H9 (cell line): Measurements from ENCODE around the gene KRTAP19-3. TPM values are rescaled to one million over a fixed set of nuclear protein-coding genes. Genes with fewer than 3 reads are reported as not detected.
A peak's percentile ranks its signal among the peaks of the same experiment; 100 is the strongest.

Experiments used
- DNase-seq: peaks from one replicate; pipeline ENCODE4 v3.0.0-alpha.2; 2017
- H2AFZ ChIP-seq: one replicate; pipeline ENCODE4 v1.6.1; 2013; ENCODE audit warnings: mild to moderate bottlenecking, low read length, control low read depth, moderate library complexity
- H2AK5ac ChIP-seq: 2 replicates; pipeline ENCODE4 v1.6.1; 2013; ENCODE audit warnings: low read length, control low read depth, mixed read lengths; ENCODE audit not compliant: insufficient read length
- H2BK120ac ChIP-seq: one replicate; pipeline ENCODE4 v1.6.1; 2013; ENCODE audit warnings: low read depth, mild to moderate bottlenecking, low read length, control low read depth, inconsistent platforms; ENCODE audit not compliant: poor library complexity, severe bottlenecking
- H2BK12ac ChIP-seq: 2 replicates; pipeline ENCODE4 v1.6.1; 2013; ENCODE audit warnings: low read length, control low read depth, mixed read lengths, low read depth; ENCODE audit not compliant: insufficient read length
- H2BK15ac ChIP-seq: 2 replicates; pipeline ENCODE4 v1.6.1; 2013; ENCODE audit warnings: low read depth, low read length, control low read depth
- H2BK20ac ChIP-seq: one replicate; pipeline ENCODE4 v1.6.1; 2013; ENCODE audit warnings: low read depth, mild to moderate bottlenecking, low read length, control low read depth, inconsistent platforms; ENCODE audit not compliant: poor library complexity, severe bottlenecking
- H2BK5ac ChIP-seq: 2 replicates; pipeline ENCODE4 v1.6.1; 2013; ENCODE audit warnings: low read length, control low read depth, mixed read lengths; ENCODE audit not compliant: insufficient read length
- H3K14ac ChIP-seq: 2 replicates; pipeline ENCODE4 v1.6.1; 2013; ENCODE audit warnings: low read length, control low read depth; ENCODE audit not compliant: insufficient read depth
- H3K18ac ChIP-seq: 2 replicates; pipeline ENCODE4 v1.6.1; 2013; ENCODE audit warnings: low read depth, mild to moderate bottlenecking, mixed read lengths, low read length, control low read depth; ENCODE audit not compliant: insufficient read length
- H3K23ac ChIP-seq: 2 replicates; pipeline ENCODE4 v1.6.1; 2013; ENCODE audit warnings: low read length, control low read depth, mixed read lengths, low read depth; ENCODE audit not compliant: insufficient read length
- H3K23me2 ChIP-seq: 2 replicates; pipeline ENCODE4 v1.6.1; 2013; ENCODE audit warnings: low read depth, mild to moderate bottlenecking, mixed read lengths, low read length, control low read depth; ENCODE audit not compliant: insufficient read length, poor library complexity, severe bottlenecking
- H3K27ac ChIP-seq: 2 replicates; pipeline ENCODE4 v1.5.1; 2013; ENCODE audit warnings: low read length, control low read depth, mixed read lengths, low read depth; ENCODE audit not compliant: insufficient read length
- H3K27me3 ChIP-seq: 2 replicates; pipeline ENCODE4 v1.6.1; 2013; ENCODE audit warnings: low read length, control low read depth, inconsistent platforms; ENCODE audit not compliant: insufficient read depth
- H3K4ac ChIP-seq: 2 replicates; pipeline ENCODE4 v1.6.1; 2013; ENCODE audit warnings: low read depth, mild to moderate bottlenecking, control low read depth, inconsistent platforms, low read length, moderate library complexity
- H3K4me1 ChIP-seq: 2 replicates; pipeline ENCODE4 v1.6.1; 2013; ENCODE audit warnings: low read length, control low read depth, inconsistent platforms; ENCODE audit not compliant: insufficient read depth
- H3K4me2 ChIP-seq: 2 replicates; pipeline ENCODE4 v1.6.1; 2013; ENCODE audit warnings: low read length, control low read depth, mixed read lengths; ENCODE audit not compliant: insufficient read length, insufficient read depth
- H3K56ac ChIP-seq: 2 replicates; pipeline ENCODE4 v1.6.1; 2013; ENCODE audit warnings: low read depth, mild to moderate bottlenecking, mixed read lengths, low read length, control low read depth; ENCODE audit not compliant: insufficient read length
- H3K79me1 ChIP-seq: 2 replicates; pipeline ENCODE4 v1.6.1; 2013; ENCODE audit warnings: low read depth, mild to moderate bottlenecking, moderate library complexity, low read length, control low read depth, inconsistent platforms; ENCODE audit not compliant: insufficient read depth, poor library complexity, severe bottlenecking
- H3K79me2 ChIP-seq: 2 replicates; pipeline ENCODE4 v1.6.1; 2013; ENCODE audit warnings: low read length, control low read depth, inconsistent platforms; ENCODE audit not compliant: insufficient read depth
- H3K9ac ChIP-seq: 2 replicates; pipeline ENCODE4 v1.6.1; 2013; ENCODE audit warnings: low read length, control low read depth, mixed read lengths; ENCODE audit not compliant: insufficient read length; ENCODE audit errors: extremely low read depth
- H3K9me3 ChIP-seq: one replicate; pipeline ENCODE4 v1.6.1; 2013; ENCODE audit warnings: low read depth, low read length, inconsistent platforms; ENCODE audit not compliant: control insufficient read depth
- H3T11ph ChIP-seq: one replicate; pipeline ENCODE4 v1.6.1; 2013; ENCODE audit warnings: mild to moderate bottlenecking, low read length, control low read depth, inconsistent platforms
- H4K20me1 ChIP-seq: one replicate; pipeline ENCODE4 v1.6.1; 2013; ENCODE audit not compliant: control insufficient read depth, insufficient read length, insufficient read depth
- H4K5ac ChIP-seq: 2 replicates; pipeline ENCODE4 v1.6.1; 2013; ENCODE audit warnings: low read depth, mild to moderate bottlenecking, mixed read lengths, low read length, control low read depth; ENCODE audit not compliant: insufficient read length
- H4K8ac ChIP-seq: replicated peaks from 2 replicates; pipeline ENCODE4 v1.6.1; 2013; ENCODE audit warnings: low read length, control low read depth, mixed read lengths, low read depth; ENCODE audit not compliant: insufficient read length
- H4K91ac ChIP-seq: 2 replicates; pipeline ENCODE4 v1.6.1; 2013; ENCODE audit warnings: low read depth, mild to moderate bottlenecking, moderate library complexity, mixed read lengths, low read length, control low read depth; ENCODE audit not compliant: insufficient read length
- H3K27ac Mint-ChIP-seq, 3 experiments: 2 replicates in 2 of 3; 3 replicates in 1 of 3; pipeline ENCODE4 v1.8.0; 2020 to 2021; ENCODE audit warnings: mixed read lengths in 3 of 3, mild to moderate bottlenecking in 1 of 3, moderate library complexity in 1 of 3
- H3K27me3 Mint-ChIP-seq: 2 replicates; pipeline ENCODE4 v1.8.0; 2021; ENCODE audit warnings: low read depth, mild to moderate bottlenecking, moderate library complexity, mixed read lengths
- H3K36me3 Mint-ChIP-seq, 3 experiments: 2 replicates in 2 of 3; 3 replicates in 1 of 3; pipeline ENCODE4 v1.8.0; 2020 to 2021; ENCODE audit warnings: low read depth in 3 of 3, mixed read lengths in 3 of 3; ENCODE audit not compliant: insufficient read depth in 1 of 3
- H3K4me1 Mint-ChIP-seq, 2 experiments: 2 replicates each; pipeline ENCODE4 v1.8.0; 2020; ENCODE audit warnings: mixed read lengths in 2 of 2
- H3K4me3 Mint-ChIP-seq, 2 experiments: 2 replicates in 1 of 2; 3 replicates in 1 of 2; pipeline ENCODE4 v1.8.0; 2020 to 2021; ENCODE audit warnings: mild to moderate bottlenecking in 2 of 2, mixed read lengths in 2 of 2, moderate library complexity in 1 of 2
- H3K9me3 Mint-ChIP-seq, 2 experiments: 2 replicates in 1 of 2; 3 replicates in 1 of 2; pipeline ENCODE4 v1.8.0; 2020; ENCODE audit warnings: mild to moderate bottlenecking in 2 of 2, mixed read lengths in 2 of 2, moderate library complexity in 1 of 2
- WGBS: extraction: QIAGEN DNeasy Blood & Tissue Kit; methylation state at CpG from one replicate; pipeline ENCODE4 v1.1.7; 2013; ENCODE audit warnings: missing lambda C conversion rate, low lambda C conversion rate, mixed read lengths; ENCODE audit not compliant: insufficient read length; ENCODE audit errors: extremely low coverage; 5-methylcytosine and 5-hydroxymethylcytosine counted together
- total RNA-seq: library from RNA; stranded (reverse); gene quantifications from 2 replicates; pipeline ENCODE4 v1.2.1, GENCODE V29; 2021
- TF ChIP-seq, protein P1 (sequence below): fragments of 200-600 bp; sonication (generic); conservative IDR thresholded peaks from 3 replicates; pipeline ENCODE4 v1.8.0; 2021; ENCODE audit warnings: antibody characterized with exemption, mild to moderate bottlenecking

KRTAP19-3 gene
- total RNA-seq, 1 experiment from 2014 or later: not detected

- no peak within 1 kb of the TSS for H2AFZ ChIP-seq
- TF ChIP-seq, protein P1, sequence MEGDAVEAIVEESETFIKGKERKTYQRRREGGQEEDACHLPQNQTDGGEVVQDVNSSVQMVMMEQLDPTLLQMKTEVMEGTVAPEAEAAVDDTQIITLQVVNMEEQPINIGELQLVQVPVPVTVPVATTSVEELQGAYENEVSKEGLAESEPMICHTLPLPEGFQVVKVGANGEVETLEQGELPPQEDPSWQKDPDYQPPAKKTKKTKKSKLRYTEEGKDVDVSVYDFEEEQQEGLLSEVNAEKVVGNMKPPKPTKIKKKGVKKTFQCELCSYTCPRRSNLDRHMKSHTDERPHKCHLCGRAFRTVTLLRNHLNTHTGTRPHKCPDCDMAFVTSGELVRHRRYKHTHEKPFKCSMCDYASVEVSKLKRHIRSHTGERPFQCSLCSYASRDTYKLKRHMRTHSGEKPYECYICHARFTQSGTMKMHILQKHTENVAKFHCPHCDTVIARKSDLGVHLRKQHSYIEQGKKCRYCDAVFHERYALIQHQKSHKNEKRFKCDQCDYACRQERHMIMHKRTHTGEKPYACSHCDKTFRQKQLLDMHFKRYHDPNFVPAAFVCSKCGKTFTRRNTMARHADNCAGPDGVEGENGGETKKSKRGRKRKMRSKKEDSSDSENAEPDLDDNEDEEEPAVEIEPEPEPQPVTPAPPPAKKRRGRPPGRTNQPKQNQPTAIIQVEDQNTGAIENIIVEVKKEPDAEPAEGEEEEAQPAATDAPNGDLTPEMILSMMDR: no peak
- H3K27ac ChIP-seq: no peak within 1 kb of the TSS
- no peak within 1 kb of the TSS for H3K23ac ChIP-seq
- no peak within 1 kb of the TSS for H2BK5ac ChIP-seq
- no peak within 1 kb of the TSS for H4K5ac ChIP-seq
- H3K18ac ChIP-seq: no peak within 1 kb of the TSS
- Mint-ChIP-seq H3K9me3 (peaks cover 0 to 10% of the 10 kb centered on the region in 2 experiments; a peak in 1 of 5 replicates), H3K36me3 (no peaks in the 10 kb centered on the region; a peak in 1 of 7 replicates), H3K4me1 (peaks cover 0 to 3% of the 10 kb centered on the region in 2 experiments; a peak in 2 of 4 replicates), H3K27ac (0 out of 7 replicates have a peak within 1 kb of the TSS, but pooled peaks of 1 of the 3 experiments have one; percentile 72), H3K27me3 (no peaks in the 10 kb centered on the region; the same call in 1 of the 2 replicates), H3K4me3 (no peak within 1 kb of the TSS)
- H3T11ph ChIP-seq: no peak within 1 kb of the TSS
- no peak within 1 kb of the TSS for H2BK15ac ChIP-seq
- H3K14ac ChIP-seq: no peak within 1 kb of the TSS
- H3K4me2 ChIP-seq: no peak within 1 kb of the TSS
- no peaks in the 10 kb centered on the region for H3K79me2 ChIP-seq
- no peaks in the 10 kb centered on the region for H3K27me3 ChIP-seq
- H3K4me1 ChIP-seq: no peaks in the 10 kb centered on the region
- no peak within 1 kb of the TSS for H3K4ac ChIP-seq
- H3K56ac ChIP-seq: no peak within 1 kb of the TSS
- H2BK12ac ChIP-seq: no peak within 1 kb of the TSS
- no peaks in the 10 kb centered on the region for H4K20me1 ChIP-seq
- no peak for DNase-seq
- H4K91ac ChIP-seq: no peak within 1 kb of the TSS
- WGBS: no CpG with 5 or more reads among the region's 4 CpGs
- H3K23me2 ChIP-seq: no peaks in the 10 kb centered on the region
- no peak within 1 kb of the TSS for H2AK5ac ChIP-seq
- no peaks in the 10 kb centered on the region for H3K79me1 ChIP-seq
- H2BK20ac ChIP-seq: no peak within 1 kb of the TSS
- H2BK120ac ChIP-seq: no peak within 1 kb of the TSS
- H3K9me3 ChIP-seq: no peaks in the 10 kb centered on the region
- H4K8ac ChIP-seq: no peak within 1 kb of the TSS
- no peak within 1 kb of the TSS for H3K9ac ChIP-seq
These were observed 5.3 kb upstream of the KRTAP19-3 start, which contains the start of gene KRTAP19-4 for GRCh38 chr21:30497065-30497464. KRTAP19-4 (minus strand) TSS chr21:30497165; CDS start chr21:30497110, 55 bp downstream.
